M059J (cell line): ENCODE data around the gene CACNA2D2. TPM values are rescaled to one million over a fixed set of nuclear protein-coding genes. Genes with fewer than 3 reads are reported as not detected.

ENCODE experiments used
- DNase-seq: peaks from one replicate; pipeline ENCODE4 v3.0.0-alpha.2; 2012; ENCODE audit warnings: low read depth
- total RNA-seq: library from RNA; depleted of rRNA; stranded (reverse); fragments of >200 nt; shearing (Covaris generic); gene quantifications from 2 replicates; pipeline ENCODE4 v1.2.3, GENCODE V29; 2014

Gene CACNA2D2
- total RNA-seq, 1 experiment from 2014 or later = not detected

DNA sequence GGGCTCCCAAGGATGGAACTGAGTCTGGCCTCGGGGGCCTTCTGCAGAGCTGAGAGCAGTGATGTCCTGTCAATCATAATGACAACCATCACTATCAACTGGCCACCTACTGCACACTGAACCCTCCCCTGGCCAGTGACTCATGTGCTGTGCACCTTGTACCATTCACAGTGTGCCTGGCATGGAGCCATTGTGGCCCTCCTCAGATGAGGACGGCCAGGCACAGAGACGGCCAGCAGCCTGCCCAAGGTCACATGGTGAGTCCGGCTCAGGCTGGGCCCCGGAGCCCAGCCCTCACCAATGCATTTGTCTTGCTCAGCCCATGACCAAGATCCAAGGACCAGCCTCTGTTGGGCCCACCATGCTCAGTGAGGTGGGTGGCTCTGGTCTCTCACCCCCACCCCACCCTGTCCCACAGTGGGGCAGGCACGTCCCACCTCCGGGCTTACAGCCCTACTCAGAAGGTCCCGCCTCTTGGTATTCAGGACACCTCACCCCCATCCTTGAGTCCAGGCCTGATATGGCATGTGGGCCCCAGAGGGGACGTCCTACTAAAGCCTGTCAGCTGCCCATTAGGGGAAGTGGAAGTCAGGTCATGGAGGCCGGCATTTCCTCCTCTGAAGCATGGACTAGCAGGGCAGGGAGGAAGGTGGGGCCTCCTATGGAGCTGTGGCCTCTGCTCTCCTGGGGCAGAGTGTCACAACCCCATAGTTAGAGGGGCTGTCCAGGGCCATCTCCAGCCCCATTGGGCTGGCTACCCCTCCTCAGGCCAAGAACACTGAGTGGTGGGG, 108.2 kb downstream of the CACNA2D2 start:
- DNase-seq = no peak

DNA sequence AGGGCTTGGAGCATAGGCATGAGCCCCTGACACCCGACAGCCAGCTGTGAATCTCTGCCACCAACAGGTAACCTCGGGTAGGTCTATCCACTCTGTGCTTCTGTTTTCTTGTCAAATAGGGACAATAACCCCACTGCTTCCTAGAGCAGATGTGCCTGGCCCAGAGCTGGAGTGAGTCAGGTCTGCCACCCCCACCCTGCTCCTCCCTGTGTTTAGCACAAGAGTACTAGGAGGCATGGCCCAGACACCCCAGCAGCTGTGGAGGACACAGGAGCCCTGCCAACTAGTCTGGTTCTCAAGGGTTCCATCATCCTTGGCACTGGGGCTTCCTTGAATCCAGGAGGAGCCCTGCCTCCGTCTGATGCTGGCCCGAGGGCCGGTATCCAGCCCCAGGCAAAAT, 110.4 kb downstream of the CACNA2D2 start:
- DNase-seq = no peak

DNA sequence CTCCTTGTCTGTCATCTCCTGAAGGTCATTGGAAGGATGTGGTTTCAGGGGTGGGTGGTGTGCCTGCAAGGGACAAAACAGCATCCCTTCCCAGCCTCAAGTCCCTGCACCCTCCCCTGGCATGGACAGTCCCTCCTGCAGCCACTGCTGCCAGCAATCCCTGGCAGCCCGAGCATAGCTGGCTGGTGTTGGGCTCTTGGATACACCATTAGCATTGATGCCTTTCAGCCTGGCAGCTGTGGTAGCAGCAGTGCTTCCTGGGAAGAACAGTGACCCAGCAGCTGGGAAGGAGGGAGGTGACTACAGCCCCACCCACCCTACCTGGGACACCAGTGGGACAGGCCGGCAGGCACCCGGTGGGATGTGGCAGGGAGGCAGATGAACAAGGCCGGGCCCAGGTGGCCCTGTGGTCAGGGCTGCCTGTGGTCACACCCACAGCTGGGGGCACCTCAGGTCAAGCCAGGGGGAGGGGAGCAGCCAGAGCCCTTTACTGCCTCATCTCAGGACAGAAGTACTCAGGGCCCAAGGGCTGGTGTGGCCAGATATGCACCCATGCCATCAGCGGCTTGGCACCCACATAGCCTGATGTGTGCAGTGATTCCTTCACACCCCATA, 111.2 kb downstream of the CACNA2D2 start:
- no peak for DNase-seq

DNA sequence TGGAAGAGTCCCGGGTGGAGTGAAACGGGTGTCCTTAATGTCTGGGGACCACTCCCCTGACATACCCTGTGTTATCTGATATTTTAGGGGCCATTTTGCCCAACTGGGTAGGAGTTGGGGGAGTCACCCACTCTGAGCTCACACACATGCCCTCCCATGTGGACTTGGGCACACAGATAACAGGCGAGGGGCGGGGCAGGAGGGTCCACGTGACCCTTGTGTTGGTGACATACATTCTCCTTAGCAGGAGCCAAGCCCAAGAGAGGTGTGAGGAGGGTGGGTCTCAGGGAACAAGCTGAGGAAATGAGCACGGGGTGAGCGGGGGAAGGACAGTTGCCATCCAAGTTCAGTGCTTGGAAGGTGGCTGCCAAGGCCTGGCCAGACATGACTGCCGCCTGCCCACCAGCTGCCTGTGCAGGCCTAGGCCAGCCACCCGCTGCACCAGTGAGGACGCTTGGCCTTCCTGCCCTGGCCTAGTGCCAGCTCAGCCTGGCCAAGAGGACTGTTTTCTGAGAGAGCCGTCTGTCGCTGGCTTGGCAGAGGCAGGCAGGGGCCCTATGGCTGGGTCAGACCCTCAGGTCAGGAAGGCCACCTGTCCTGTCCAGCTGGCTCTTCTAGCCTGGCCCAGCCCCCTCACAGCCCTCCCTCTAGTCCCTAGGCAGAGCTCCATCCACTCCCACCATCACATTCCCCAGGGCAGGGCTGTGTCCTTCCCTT, 112.8 kb downstream of the CACNA2D2 start:
- no peak for DNase-seq

DNA sequence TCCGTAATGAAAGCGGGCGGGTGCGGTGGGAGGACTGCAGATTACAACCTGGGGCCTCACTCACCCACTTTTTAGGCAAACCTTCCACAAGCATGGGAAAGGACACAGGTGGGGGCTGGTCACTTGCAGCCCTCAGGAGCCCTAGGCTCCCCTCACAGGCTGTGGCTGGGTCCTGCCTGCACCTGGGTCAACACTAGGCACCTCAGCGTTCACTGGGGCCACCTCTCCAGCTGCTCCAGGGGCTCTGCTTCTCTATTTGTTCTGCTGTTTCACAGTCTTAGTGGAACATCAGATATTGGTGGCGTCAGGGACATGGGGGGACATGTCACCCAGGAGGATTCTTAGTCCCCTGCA, 114.0 kb downstream of the CACNA2D2 start:
- DNase-seq = no peak

DNA sequence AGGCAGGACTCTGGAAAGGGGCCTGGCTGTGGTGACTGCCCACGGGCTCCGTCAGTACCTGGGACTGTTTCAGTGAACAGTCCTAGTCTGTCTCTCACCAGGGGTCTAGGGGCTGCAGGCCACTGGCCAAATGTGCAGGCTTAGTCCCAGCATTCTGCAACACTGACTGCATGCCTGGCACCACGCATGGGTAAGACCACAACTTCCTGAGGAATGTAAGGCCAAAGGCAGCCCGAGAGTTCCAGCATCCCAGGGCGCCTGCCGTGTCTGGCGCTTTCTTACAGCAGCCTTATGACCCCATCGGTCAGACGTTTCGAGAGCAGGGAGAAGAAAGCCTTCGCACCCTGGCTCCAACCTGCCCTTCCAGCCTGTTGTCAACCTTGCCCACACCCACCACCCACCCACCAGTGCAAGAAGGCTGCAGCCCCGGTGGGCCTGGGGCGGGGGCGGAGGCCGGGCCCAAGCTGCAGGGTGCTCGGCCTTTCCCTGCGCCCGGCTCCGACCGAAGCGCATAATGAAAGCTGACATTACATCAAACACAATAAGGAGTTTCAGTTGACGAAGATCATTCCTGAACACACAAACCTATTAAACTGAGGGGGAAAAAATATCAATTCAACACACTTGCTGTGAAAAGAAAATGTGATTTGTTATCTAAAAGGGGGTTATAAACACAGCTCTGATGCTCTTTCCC, 114.6 kb downstream of the CACNA2D2 start:
- DNase-seq = peak; percentile 22

DNA sequence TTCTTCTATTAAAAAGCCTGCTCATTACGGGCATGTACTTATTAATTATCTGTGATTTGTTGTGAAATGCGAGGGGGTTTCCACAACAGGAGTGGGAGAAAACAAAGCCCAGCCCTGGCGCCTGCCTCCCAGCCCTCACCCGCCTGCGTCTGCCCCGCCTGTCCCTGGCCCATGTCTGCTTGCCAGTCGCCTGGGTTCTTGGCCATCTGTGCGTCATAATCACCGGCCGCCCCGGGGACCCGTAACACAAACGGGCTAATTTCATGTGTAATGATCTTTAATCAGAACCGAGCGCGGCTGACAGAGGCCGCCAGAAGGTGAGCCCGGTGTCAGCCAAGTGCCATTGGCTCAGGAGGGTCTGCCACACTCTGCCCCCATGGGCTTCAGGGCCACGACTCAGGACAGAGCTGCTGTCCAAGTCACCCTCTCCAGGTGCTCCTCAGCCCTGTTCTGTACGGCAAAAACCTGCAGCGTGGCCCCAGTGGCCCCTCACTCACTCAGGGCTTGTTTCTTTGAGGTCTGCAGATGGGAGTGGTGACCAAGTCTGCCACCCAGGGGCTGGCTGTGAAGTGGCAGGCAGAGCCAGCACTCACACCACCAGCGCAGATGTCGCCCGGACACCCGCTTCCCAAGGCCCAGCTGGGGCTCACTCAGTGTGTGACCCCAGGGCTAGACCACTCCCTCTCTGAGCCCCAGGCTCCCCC, 115.3 kb downstream of the CACNA2D2 start:
- DNase-seq = no peak

DNA sequence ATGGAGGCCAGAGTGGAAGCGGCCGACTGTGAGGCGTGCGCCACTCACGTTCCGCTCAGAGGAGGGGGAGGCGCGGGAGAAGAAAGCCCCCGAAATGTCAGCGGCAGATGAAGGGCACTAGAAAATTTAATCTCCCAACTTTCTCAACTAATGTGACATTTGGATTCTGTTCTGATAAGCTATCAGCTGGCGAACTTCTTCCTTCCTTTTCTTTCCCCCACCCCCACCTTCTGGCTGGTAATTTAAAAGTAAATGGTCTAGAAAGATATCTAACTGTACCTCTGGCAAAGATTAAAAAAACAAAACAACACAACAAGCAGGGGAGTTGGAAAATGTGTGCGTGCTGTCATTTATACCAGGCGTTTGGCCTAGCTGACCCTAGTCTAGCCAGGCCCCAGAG, 117.7 kb downstream of the CACNA2D2 start:
- DNase-seq = no peak

DNA sequence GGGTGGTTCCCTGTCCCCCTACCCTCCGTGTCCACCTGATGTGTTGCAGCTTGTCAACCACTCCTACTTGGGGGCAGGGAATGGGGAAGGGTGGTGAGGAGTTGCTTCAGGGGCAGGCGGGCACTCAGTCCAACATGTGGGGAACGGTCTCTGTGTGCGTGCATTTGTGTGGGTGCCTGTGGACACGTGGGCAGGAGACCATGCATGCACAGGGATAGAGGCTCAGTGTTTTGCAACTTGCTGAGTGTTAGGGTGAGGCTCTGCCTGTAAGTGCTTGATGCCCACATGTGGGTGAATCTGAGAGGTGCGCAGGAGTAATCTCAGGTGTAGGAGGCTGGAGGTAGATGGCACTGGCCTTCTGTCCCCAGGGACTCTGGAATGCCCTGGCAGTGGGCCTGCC, 119.7 kb downstream of the CACNA2D2 start:
- DNase-seq = no peak

DNA sequence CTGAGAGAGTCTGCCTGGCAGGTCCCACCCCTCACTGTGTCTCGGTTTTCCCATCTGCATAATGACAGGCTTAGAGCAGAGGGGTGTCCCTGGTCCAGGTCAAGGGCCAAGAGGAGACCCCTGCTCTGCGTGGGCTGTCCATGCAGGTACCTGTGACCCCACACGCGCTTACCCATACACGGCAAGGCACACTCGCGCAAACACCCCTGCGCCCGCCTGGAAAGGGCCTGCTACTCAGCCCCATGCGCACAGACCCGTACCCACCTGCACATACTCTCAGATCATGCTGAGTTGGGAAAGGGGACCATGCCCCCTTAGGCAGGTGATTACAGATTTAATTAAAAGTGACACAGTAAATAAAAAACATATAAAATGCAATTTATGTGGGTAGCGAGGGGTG, 120.7 kb downstream of the CACNA2D2 start:
- DNase-seq = no peak

DNA sequence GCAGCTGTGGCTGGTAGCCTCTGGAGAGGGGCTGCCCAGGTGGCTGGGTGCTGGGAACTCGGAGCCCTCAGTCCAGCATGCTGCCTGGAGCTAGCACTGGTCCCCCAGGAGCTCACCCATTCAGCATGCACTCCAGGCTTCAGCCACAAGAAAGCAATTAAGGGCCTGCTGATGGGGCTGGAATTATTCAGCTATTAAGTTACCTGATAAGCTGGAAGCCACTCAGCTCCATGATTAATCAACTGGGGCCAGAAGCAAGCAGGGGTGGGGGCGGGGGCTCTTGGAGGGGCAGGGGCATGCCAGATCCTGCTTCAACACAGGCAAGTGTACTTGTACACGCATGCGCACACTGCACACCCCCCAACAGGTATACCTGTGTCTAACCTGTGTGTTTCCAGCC, 122.1 kb downstream of the CACNA2D2 start:
- DNase-seq = no peak

DNA sequence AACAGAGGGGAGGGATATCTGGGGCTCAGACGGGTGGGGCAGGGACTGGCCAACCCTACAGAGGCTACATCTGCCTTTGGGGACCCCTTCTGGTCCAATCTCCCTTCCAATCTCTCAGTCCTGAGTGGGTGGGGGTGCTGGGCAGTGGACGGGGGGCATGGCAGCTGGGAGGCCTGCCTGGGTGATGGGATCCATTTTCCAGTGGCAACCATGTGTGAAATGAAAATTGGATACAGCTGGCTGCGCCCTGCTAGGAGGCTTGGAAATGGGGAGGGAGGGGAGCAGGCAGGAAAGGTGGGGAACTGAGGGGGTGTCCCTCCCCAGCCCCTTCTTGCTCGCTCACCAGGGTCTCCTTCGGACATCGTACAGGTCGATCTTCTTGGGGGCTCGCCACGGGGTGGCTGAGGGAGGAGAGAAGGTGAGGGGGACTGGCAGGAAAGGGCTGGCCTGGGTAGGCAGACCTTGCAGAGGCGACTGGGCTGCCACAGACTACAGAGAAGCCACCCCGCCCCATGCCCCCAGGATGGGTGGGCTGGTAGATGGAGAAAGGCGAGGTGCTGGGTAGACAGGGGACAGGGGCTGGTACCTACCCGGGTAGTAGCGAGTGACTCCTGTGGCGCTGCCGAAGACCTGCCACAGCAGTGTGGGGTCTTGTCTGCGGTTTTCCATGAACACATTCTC, 122.9 kb downstream of the CACNA2D2 start:
- no peak for DNase-seq

DNA sequence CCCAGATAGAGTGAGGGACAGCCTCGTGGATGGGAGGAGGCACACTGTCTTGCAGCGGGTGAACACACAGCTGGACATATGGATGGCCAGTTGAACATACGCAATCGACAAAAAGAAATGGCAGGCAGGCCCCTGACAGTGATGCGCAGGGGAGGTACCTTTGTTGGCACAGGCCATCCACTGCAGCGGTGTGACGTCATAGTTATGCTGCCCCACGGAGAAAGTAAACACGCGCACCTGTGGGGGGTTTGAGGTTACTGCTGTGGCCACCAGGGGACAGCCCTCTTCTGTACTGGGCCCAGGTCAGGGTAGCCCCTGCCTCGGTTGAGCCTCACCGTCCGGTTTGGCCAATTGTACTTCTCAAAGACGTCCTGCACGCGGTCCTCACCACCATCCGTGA, 124.7 kb downstream of the CACNA2D2 start:
- no peak for DNase-seq

DNA sequence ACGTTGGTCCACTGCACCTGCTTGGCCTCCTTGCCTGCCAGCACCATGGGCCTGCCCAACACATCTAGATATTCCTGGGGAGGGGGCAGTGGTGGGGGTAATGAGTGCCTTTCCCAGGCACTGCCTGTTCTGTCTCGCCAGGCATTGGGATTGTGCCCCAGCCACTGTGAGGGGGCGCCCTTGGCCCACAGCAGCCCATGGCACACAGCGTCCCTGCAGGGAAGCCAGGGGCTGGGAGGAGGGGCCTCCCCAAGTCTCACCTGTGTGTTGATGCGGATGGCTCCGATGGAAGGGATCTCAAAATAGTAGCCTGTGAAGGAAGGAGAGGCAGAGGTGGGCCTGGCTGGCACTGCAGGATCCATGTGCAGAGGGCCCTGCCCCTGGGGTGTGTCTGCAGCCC, 125.4 kb downstream of the CACNA2D2 start:
- no peak for DNase-seq

DNA sequence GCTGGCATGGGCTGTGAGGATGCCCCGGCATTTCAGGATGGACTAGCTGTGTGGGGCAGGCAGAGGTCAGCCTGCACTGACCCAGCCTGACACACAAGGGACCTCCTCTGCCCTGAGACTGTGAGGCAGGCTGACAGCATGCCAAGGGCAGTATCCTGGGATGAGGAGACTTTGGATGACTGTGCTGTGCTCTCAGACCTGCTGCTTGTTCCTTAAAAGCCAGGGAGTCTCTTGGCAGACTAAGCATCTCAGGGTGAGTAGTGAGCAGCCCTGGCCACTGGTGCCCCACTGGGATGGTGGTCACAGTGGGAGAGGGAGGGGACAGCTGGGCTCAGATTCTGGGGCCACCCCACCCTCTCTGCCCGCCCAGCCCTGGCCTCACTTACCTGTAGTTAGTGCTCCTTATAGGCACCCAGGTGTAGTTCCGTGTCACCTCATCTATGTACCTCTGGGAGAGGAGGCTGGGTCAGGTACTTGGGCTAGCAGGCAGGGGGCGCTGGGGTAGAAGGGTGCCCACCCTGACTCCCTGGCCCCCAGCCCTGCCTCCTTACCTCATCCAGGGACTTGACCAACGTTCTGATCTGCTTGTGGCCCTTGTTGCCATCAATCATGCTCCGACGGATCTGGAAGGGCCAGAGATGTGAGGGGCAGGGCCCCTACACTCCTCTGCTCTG, 128.0 kb downstream of the CACNA2D2 start:
- DNase-seq = no peak

DNA sequence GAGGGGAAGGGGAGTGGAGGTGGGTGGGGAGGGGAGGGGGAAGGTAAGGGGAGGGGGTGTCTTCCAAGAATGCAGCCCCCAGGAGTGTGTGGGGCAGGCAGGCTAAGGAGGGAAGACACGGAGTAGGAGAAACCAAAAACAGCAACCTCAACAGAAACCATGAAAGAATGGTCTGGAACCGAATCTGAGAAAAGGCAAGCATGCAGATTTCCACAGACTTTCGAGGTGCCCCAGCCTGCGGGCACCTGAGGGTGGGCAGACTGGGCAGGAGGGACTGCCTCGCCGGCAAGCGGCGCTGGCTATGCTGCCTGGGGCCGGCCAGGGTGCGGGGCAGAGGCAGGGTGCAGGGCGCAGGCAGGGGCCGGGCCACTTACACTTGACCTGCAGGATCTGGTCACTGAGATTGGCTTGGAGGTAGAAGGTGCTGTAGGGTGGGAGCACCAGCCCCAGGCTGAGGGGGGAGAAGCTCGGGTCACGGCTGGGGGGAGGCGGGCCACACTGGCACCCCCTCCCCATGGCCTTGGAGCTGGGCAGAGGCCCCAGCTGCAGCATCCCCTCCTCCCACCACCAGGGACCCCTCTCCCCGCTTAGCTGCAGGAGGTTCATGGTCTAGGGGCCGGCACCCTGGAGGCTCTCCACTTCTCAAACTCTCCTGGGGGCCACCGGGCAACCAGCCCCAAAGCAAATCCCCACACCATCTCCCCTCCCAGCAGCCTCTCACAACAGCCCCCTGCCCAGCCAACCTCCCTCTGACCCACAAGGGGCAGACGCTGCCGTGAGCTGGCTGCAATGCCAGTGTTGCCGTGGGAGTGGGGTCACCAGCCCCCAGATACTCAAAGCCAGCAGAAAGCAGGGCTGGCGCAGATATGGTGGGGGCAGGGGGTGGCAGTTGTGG, 128.8 kb downstream of the CACNA2D2 start:
- DNase-seq = no peak

DNA sequence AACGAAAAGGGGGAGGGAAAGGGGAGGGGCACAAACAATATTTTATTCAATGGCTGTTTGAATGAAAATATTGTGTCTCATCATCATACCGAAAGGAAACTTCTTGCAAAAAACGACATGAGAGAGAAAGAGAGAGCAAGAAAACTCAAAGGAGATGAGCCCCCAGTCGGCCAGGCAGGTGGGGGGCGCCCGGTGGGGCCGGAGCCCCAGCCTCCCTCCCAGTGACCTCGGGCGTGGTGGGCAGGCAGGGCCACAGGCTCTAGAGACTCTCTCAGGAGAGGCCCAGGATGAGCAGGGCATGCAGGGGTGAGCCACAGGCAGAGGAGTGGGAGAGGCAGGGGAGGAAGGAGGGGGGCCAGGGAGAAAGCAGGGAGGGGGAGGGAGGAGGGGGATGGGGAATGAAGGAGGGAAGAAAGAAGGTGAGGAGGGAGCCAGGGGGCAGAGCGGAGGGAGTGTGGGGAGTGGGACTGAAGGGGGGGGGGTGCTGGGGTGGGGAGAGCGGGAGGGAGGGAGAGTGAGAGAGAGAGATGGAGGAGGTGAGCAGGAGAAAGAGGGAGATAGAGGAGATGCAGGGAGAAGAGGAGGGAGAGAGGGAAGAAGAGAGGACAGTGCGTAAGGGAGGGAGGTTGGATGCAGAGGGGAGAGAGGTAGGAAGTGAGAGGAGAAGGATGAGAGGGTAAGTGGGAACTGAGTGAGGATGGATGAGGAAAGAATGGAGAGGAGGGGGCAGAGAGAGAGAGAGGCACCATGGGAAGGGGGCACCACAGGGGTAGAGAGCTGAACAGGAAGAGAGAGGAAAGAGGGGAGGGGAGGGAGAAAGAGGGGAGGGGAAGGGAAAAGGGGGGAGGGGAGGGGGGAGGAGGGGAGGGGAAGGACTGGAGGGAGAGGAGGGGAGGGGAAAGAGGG, 130.0 kb downstream of the CACNA2D2 start:
- DNase-seq = no peak

DNA sequence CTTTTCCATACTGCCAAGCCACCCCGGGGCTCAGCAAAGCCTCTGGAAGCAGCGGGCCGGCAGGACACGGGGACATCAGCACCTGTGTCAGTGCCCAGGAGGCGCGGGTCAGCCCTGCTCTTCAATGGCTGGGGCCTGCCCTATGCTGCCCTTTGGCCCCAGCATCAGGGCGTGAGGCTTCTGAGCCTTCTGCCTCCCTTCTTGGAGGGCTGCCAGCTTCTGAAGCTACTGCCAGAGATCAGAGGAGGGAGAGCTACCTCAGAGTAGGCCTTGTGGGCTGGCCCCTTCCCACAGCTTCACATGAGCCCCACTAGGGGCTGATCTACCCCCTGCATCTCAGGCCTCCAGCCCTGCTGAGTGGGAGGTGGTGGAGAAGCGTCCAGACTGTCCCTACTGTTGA, 131.1 kb downstream of the CACNA2D2 start:
- DNase-seq = no peak
